HPDE6-E6E7 (cell line): ENCODE measurements around the gene PARL.

Source experiments
- DNase-seq: peaks from one replicate; pipeline ENCODE4 v3.0.0; 2011; ENCODE audit warnings: missing footprints; ENCODE audit errors: extremely low spot score

Gene PARL

DNA sequence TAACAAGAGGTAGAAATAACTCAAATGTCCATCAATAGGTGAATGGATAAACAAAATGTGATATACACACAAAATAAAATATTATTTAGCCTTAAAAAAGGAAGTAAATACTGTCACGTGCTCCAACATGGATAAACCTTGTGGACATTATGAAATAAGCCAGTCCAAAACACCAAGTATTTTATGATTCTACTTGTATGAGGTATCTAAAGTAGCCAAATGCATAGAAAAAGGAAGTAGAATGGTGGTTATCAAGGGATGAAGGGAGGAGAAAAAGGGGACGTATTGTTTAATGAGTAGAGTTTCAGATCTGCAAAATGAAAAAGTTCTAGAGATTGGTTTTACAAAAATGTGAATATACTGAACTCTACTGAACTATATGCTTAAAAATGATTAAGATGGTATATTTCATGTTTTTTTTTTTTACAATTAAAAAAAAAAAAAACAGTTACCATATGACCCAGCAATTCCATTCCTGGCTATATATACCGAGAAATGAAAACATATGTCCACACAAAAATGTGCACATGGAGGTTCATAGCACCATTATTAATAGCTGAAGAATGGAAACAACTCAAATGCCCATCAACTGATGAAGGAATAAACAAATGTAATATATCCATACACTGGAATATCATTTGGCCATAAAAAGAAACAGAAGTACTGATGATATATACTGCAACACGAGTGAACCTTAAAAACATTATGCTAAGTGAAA is 30.2 kb downstream of the PARL start:
- DNase-seq, result no peak

DNA sequence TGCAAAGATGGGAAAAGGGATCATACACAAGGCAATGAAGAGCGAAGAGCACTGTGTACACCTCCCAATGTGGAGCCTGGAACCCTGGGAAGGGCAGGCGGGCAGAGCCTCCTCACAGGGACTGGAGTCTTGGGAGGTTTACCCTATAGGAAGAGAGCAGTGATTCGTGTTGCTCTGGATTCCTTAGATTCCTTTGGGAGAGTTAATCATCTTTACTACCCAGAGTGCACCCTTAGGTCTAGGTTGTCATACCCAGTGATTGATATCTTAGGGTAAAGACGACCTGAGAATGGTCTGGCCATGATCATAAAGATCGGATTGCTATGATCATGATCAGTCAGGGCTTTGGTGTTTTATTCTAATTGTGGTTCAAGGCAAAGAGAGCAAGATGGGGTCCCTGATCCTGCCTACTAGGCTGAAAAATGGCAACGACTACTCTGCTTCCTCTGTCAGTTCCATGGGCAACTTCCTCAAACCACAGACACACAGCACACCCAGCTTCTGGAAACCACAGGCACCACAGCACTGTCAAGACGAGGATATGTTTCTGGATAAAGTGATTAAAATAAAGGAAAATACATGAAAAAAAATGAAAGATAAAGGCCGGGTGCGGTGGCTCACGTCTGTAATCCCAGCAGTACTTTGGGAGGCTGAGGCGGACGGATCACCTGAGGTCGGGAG is 38.9 kb downstream of the PARL start:
- peak; percentile 48 for DNase-seq

DNA sequence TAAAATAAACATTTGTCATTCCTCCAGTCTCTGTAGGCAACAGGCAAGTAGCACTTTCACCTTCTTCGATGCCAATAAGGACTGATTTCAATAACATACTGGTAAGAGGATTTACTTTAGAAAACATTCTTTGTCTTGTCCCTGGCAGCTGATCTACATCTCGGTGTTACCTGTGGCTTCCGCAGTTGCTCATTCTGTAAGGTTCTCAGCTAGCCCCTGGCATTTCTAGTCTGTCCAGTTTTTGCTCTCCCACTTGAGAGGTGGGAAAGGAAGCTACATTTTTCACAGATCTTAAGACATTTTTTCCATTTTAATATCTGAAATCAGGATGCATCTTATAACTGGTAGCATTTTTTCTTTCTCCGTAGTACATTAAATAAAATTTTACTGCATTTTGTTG is 39.6 kb downstream of the PARL start:
- DNase-seq, result peak; percentile 42

DNA sequence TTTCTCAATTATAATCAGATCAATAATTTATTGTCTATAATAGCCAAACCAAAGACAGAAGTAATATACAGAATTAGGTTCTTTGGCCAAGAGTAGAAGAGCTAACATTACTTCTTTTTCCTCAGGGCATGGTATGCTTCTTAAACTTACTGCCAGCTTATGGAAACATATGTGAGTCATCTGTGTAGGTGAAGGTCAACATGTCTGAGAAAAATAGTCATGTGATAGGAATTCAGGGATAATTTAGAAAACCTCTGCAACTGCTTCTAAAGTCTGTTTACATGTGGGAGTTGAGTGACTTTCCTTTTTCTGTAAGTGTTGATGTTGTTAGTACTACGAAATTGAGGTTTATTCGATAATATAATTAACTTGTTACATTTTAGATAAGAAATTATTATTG is 40.1 kb downstream of the PARL start:
- DNase-seq, result peak; percentile 71

DNA sequence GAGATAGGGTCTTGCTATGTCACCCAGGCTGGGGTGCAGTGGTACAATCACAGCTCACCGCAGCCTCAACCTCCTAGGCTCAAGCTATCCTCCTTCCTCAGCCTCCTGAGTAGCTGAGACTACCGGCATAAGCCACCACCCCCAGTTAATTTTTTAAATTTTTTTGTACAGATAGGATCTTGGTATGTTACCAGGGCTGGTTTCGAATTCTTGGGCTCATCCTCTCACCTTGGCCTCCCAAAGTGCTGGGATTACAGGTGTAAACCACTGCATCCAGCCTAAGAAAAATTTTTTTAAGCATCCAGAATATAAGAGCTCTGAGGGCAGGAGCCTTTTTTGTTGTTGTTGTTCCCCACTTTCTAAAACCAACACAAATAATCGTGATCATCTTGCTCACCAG is 44.9 kb downstream of the PARL start:
- no peak for DNase-seq

DNA sequence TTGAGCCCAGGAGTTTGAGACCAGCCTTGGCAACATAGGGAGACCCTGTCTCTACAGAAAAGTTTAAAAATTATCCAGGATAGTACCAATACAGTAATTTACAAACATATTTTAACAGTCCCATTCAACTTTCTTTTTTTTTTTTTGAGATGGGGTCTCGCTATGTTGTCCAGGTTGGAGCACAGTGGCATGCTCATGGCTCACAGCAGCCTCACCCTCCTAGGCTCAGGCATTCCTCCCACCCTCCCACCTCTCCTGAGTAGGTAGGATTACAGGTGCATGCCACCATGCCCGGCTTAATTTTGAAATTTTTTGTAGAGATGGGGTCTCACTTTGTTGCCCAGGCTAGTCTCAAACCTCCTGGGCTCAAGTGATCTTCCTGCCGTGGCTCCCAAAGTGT is 46.8 kb downstream of the PARL start:
- no peak for DNase-seq

DNA sequence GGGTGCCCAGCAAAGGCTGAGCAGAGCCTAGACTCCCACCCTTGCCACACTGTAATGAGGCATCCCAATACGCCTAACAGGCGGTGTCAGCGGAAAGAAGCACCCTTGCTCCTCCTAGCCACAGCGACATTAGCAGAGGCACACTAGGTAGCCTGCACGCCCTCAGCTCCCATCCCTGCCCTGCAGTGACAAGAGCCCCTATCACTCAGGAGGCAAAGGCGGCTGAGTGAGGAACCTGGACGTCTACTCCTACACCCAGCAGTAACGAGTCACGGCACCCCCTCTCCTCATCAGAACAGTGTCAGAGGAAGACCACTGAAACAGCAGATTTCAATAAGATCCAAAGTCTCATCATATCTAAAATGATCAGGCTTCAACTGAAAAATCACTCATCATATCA is 47.3 kb downstream of the PARL start:
- DNase-seq, result no peak

DNA sequence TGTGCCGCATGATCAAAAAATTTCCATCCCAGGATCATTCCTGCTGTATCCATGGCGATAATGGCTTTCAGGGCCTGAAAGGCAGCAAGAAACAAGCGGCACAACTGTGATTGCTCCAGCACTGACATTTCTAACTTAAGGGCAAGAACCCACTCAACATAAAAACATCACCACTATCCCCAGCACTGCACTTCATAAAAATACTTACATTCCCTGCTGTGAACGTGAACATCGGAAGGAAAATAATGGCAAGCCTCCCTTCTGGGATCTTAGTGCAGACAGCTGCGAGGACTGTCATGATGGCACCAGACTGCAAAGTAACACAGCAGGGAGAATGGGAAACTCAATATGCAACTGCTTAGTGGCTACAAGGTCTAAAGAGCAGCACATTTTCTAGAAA is 51.2 kb downstream of the PARL start:
- DNase-seq, result no peak

DNA sequence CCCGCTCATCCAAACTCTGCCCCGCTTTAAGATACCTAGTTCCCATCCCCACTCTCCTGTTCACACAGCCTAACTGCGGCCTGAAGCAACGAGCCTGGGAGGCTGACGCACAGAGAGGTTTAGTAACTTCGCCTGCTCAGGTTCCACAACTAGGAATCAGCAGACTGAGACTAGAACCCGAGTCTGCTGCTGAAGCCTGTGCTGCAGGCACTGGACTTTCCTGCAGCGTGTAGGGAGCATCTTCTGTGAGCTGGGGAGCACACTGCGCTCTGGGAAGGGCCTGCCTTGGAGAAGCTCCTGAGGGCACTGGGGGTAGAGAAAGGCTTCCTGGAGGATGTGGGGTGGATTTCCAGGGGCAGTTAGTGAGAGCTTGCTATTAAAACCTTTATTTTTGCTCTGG is 54.5 kb downstream of the PARL start:
- DNase-seq, result no peak

DNA sequence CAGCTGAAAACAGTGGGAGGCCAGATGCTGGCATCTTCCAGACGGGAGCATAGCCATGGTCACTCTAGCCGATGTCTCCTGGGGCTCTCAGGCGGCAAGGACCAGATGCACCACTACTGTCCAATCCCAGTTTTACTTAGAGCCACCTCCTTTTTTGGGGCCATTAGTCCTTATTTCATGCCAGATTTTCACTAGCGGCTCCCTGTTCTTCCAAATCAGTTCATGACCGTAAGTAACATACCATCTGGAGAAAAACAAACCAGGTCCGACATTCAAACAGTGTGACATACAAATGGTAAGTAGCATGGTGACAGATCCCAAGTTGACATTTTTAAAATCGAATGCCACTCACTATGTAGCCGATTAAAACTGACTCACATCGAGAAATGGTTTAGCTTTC is 55.2 kb downstream of the PARL start:
- DNase-seq, result no peak

DNA sequence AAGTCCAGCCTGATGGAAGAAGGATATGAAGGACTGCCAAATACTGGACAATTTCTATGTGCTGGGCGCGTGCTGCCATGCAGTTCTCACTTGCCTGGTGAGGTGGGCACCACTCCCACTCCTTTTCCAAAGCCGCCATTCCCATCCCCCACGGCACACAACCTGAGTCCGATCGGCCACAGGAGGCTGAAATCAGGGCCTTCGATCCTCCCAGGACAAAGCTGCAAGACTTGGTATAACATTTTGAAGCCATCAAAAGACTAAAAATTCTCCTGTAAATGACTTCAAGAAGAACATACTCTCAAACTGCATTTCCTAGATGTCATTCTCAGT is 56.2 kb downstream of the PARL start:
- DNase-seq, result no peak

DNA sequence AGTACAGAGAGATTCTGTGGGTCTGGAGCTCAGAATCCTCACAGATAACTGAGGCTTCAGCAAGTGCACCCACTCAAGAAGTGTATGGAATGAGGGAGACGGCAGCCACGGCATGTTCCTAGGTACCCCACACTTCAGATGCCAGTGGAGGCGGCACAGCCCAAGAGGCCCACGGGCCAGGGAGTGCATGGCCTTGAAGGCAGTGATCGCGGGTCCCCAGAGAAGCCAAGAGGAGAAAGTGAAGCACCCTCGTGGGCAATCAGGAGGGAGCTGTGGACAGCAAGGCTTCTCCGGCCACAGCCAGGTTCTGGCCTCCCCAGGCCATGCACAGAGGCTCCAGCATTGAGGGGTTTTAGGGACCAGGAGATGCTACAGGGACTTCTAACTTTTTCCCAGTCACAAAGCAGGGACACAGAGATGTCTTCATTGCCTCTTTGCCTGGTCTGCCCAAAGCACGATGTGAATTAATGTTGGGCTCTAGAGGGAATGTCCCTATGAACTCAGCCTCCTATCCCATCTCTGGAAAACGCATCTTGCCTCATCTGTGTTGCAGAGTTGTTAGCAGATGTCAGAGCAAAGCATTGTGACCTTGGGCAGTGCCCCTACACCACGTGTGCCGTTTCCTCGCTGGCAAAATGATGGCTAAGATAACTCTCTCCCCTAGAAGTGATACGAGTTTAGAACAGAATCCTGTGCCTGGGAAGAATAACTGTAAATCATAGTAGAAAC is 56.7 kb downstream of the PARL start:
- DNase-seq, result no peak

DNA sequence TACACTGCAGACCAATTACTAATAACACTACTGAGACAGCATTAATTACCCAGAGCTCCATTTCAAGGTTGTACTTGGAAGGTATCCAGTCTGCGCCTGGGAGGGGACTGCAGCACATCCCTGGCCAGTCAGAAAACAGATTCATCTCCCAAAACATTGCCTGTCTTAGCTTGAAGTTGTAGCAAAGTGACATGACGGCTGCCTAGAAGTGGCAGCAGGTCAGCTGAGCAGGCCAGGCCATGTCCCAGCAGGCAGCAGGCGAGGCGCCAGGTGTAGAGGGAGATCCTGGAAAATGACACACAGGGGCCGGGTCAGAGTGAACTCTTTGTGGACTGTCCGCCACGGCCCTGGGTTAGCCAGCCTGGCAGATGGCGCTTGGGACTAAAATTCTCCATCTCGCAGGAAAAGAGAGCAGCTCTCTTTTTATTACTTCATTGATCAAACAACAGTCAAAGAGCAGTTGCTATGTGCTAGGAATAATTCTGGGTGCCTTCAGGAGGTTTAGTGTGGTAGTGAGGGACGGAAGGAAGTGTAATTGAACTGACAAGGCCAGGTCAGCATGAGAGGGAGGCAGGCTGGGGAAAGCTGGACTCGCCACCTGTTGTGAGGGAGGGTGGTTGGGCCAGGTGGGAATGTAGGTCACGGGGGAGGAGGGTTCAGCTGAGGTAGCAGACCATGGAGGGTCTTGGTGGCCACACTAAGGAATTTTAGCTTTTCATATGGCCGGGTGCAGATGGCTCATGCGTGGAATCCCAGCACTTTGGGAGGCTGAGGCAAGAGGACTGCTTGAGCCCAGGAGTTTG is 58.0 kb downstream of the PARL start:
- DNase-seq, result no peak

DNA sequence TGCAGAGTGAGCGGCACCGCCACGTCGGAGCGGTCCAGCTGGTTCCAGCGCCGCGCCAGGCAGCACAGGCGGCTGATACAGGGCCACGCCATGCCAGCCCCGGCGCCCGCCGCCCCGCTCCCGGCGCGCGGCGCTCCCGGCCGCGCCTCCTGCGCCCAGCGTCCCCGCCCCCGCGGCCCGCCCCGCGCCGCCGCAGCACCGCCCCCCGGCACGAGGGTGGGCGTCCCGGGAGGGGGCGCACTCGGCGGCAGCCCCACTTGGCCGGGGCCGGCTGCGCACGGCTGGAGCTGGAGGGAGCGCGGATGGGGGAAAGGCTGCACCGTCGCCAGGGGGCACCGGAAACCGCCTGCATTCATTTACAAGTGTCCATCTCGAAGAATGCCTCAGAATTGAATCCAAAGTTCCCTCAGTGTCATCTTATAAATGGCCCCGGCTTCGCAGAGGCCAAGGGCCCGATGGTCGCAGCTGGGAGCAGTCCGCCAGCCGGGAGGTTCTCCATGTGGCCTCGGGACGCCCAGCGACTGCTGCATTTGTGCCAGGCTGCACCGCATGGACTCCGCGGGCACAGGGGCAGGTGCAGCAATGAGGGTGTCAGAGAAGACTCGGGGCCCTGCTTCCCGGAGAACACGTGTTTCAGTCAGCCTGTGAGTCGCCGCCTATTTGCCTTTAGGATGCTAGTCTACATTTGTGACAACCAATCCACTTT is 59.1 kb downstream of the PARL start, which contains the start of gene MAP6D1:
TSS of gene MAP6D1 (minus strand) at position 122 of the 706 bp plus-strand sequence. CDS start at position 92, 30 bp downstream.
- DNase-seq, result peak; percentile 45

DNA sequence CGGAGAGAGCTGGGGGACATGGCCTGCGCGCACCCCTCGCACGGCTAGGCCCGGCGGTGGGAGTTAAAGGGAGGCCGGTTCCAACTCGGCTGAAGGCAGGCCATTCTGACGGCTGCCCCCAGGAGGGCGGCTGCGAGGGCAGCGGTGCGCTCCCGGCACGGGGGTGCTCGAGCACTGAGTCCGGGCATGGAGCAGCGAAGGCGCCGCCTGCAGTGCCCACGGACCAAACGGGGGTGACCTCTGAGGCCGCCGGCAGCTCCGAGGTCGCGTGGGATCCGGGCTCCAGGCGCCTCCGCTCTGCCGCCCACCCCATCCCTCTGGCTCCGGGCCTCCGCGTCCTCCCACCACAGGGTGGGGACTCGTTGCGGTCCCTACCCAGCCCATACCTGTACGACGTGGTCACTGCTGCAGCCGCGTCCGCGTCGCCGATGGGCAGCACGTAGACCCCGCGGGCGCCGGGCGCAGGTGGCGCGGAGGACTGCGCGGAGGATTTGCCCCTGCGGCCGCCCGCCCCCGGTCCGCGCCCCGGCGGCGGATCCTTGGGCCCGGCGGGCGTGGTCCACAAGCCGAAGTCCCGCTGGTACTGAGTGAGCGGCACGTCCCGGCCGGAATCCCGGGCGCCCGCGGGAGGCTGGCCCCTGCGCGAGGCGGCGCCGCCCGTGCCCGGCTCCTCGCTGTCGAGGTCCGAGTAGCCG is 59.8 kb downstream of the PARL start:
- DNase-seq, result no peak

DNA sequence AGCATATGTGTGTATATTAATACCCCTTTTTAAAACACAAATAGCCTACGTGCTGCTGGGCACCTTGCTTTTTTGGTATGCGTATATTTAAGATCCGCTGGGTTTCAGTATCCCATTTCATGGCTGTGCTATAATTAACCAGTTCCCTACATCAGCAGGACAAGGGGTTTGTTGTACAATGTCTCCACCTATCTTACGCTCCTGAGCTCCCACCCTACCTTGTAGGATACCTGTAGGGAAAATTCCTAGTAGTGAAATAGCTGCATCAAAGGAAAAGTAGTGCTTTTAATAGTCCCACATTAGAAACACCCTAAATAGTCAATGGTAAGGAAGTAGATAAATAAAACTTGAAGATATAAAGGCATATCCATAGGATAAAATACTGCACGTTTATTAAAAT is 60.7 kb downstream of the PARL start:
- DNase-seq, result no peak

DNA sequence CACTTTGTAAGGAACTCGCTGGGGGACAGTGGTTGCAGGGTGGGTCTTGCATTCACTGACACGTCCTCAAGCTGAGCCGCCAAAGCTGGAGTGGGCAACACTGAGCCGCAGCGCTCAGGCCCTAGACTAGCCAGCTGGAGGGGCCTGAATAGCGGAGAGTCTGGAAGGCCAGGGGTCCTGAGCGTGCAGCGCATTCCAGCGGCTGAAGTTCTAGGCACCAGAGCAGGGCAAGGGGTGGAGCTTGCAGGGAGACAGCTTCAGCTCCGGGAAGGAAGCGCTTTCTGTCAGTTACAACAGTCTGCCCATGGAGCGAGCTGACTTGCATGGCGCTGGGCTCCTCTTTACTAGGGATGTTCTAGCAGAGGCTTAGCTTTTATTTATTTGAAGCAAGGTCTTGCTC is 62.0 kb downstream of the PARL start:
- no peak for DNase-seq

DNA sequence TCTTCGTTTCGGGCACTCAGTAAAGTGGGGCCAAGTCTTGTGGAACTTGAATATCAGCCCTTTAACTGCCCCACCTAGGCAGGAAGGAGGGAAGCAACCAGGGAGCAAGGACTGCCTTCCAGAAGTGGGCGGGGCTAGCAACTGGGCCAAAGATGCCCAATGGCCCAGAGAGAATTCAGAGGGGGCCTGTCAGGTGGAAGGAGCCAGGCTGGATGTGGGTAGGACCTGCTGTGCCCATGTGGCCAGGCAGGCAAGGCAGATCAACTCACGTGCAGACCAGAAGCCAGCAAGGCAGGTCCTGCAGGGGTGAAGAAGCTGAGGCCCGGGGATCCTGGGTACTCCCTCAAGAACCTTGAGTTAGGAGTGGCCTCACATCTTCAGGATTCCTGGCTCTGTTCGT is 64.8 kb downstream of the PARL start:
- no peak for DNase-seq

DNA sequence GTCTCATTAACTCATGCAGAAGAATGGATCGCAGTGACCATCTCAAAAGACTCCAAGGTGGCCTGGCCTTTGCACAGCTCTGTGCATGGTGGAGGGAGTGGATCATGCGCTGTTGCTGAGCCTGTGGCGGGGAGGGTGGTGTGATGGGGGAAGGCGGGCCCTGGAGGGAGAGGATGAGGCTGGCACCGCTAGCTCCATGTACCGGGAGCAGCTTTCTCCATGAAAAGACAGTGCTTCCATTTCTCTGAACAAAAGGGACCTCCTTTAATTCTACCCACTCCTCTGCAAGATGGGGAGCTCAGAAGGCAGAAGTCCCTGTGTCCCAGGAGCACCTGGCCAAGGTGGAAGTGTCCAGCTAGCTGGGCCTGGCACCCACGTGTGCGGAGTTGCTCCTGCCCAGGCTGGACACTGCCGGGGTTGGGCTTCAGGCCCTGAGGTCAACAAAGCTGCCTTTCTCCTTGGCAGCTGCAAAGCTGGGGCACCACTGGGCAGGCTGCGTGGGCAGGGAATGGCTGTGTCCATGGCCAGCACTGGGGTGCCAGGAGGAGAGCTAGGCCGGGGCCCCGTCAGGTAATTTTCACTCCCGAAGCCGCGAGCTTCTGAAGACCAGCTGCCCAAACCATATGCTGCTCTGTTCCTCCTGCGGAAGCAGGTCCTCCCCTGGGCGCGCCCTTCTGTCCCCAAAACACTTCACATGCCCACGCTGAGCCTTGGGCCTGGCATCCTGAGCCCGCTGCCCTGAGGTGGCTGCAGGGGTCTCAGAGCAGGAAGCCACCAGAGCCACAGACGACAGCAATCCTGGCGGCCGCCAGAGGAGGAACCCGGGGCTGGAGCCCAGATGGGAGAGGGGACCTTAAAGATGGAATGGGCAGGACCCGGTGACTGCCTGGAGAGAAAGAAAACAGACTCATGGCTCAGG is 65.7 kb downstream of the PARL start:
- DNase-seq, result no peak
